NK-92 treated with Interleukin-12 subunit alpha and Interleukin-12 subunit beta, amount 100 ng/mL, for 24 hours (cell line): Measurements from ENCODE around the gene PDXK.
"Not testable (repeated sequence)": the region's sequence is repeated elsewhere in the genome, so short reads cannot be mapped to it uniquely, and the experiment has no call there.

Experiments
- DNase-seq: peaks from one replicate; lab custom pipeline; 2025; lab: John Stamatoyannopoulos, UW

Gene PDXK

GRCh38 chr21:43718872-43719747 lies at the start of gene PDXK:
TSS of gene PDXK (plus strand) at chr21:43719129. CDS start at chr21:43719295, 166 bp downstream.
- peak; percentile 78 for DNase-seq

- no peak for DNase-seq
These were observed 48.9 kb upstream of the PDXK start for GRCh38 chr21:43669828-43670605.

- DNase-seq, result no peak
These were observed 43.1 kb upstream of the PDXK start for GRCh38 chr21:43675871-43676270.

GRCh38 chr21:43676391-43676790 lies 42.5 kb upstream of the PDXK start:
- DNase-seq, result no peak

- no peak for DNase-seq
These were observed 39.0 kb upstream of the PDXK start for GRCh38 chr21:43679951-43680350.

- DNase-seq, result not testable (repeated sequence)
These were observed 38.5 kb upstream of the PDXK start for GRCh38 chr21:43680421-43680820.

GRCh38 chr21:43681650-43682049 lies 37.3 kb upstream of the PDXK start:
- no peak for DNase-seq

GRCh38 chr21:43684424-43684823 lies 34.5 kb upstream of the PDXK start:
- DNase-seq, result no peak

- no peak for DNase-seq
These were observed 31.9 kb upstream of the PDXK start for GRCh38 chr21:43686811-43687565.

- DNase-seq, result no peak
These were observed 31.1 kb upstream of the PDXK start for GRCh38 chr21:43687566-43688399.

- no peak for DNase-seq
These were observed 30.0 kb upstream of the PDXK start for GRCh38 chr21:43688906-43689305.

- no peak for DNase-seq
These were observed 29.2 kb upstream of the PDXK start for GRCh38 chr21:43689556-43690337.

GRCh38 chr21:43690346-43690745 lies 28.6 kb upstream of the PDXK start:
- no peak for DNase-seq

GRCh38 chr21:43691086-43691795 lies 27.7 kb upstream of the PDXK start:
- no peak for DNase-seq

GRCh38 chr21:43691801-43692200 lies 27.1 kb upstream of the PDXK start:
- no peak for DNase-seq

GRCh38 chr21:43692949-43693348 lies 26.0 kb upstream of the PDXK start:
- no peak for DNase-seq

- no peak for DNase-seq
These were observed 24.9 kb upstream of the PDXK start for GRCh38 chr21:43693981-43694380.

GRCh38 chr21:43694437-43695079 lies 24.4 kb upstream of the PDXK start:
- DNase-seq, result no peak

- DNase-seq, result no peak
These were observed 22.7 kb upstream of the PDXK start for GRCh38 chr21:43696214-43696613.
